GM12878 (cell line): ENCODE measurements around the gene SGSM2. TPM values are rescaled to one million over a fixed set of nuclear protein-coding genes. Genes with fewer than 3 reads are reported as not detected.

Experiments used
- ATAC-seq: fragments of 200-7000 bp; cut with Tn5 transposase; 3 replicates; pipeline ENCODE4 v1.9.1; 2020; ENCODE audit warnings: mild to moderate bottlenecking, moderate library complexity
- BruUV-seq: library from RNA; stranded (reverse); fragments of 400-500 nt; replicated peaks from 2 replicates; lab custom pipeline; 2021; lab: Mats Ljungman, UMichigan
- CTCF ChIA-PET: fragments of 300-600 bp; sonication (Branson Sonifier 250); formaldehyde crosslinking; extraction: SDS; loops from one replicate; lab custom pipeline; 2021; ENCODE audit warnings: inconsistent platforms; lab: Yijun Ruan, JAX
- POLR2A ChIA-PET: fragments of 350-600 bp; formaldehyde crosslinking; extraction: SDS; loops from one replicate; lab custom pipeline; 2021; ENCODE audit warnings: inconsistent platforms; lab: Charles Lee
- RAD21 ChIA-PET: fragments of 300-600 bp; sonication (Branson Sonifier 250); formaldehyde crosslinking; loops from one replicate; lab custom pipeline; 2023; ENCODE audit warnings: antibody characterized with exemption; ENCODE audit not compliant: unreplicated experiment; lab: Charles Lee
- SMC1A ChIA-PET: fragments of 300-600 bp; sonication (Branson Sonifier 250); formaldehyde crosslinking; loops from one replicate; lab custom pipeline; 2023; ENCODE audit not compliant: unreplicated experiment, uncharacterized antibody; lab: Charles Lee
- DNase-seq: peaks from one replicate; pipeline ENCODE4 v3.0.0-alpha.2; 2011; ENCODE audit warnings: low read depth, low spot score
- FAIRE-seq: peaks from 3 replicates; lab custom pipeline; 2011; peaks lifted over from hg19 to GRCh38; lab: Jason Lieb, UNC
- H2AFZ ChIP-seq: 2 replicates; pipeline ENCODE4 v1.6.0; 2011; ENCODE audit warnings: low read depth, low read length, control low read depth; ENCODE audit not compliant: control insufficient read depth
- H3K27ac ChIP-seq: 2 replicates; pipeline ENCODE4 v1.5.1; 2011; ENCODE audit warnings: control low read depth; ENCODE audit not compliant: control insufficient read depth, insufficient read depth
- H3K27me3 ChIP-seq, 2 experiments: replicated peaks in 1 of 2; 2 replicates each; pipeline versions ENCODE4 v1.6.0 to v1.6.1; 2011; ENCODE audit warnings: low read length in 1 of 2; ENCODE audit not compliant: control insufficient read depth in 2 of 2, insufficient read depth in 2 of 2
- H3K36me3 ChIP-seq, 2 experiments: 2 replicates each; pipeline ENCODE4 v1.5.1; 2011; ENCODE audit warnings: low read length in 1 of 2; ENCODE audit not compliant: control insufficient read depth in 2 of 2, insufficient read depth in 2 of 2
- H3K4me1 ChIP-seq: 2 replicates; pipeline ENCODE4 v1.6.1; 2011; ENCODE audit warnings: mild to moderate bottlenecking, low read length, moderate library complexity, mixed read lengths; ENCODE audit not compliant: control insufficient read depth, insufficient read depth
- H3K4me2 ChIP-seq: 2 replicates; pipeline ENCODE4 v1.6.0; 2011; ENCODE audit warnings: control low read depth; ENCODE audit not compliant: control insufficient read depth, insufficient read depth
- H3K4me3 ChIP-seq: fragments of 200-600 bp; sonication (generic); 2 replicates; pipeline ENCODE4 v1.5.1; 2016
- H3K79me2 ChIP-seq: 2 replicates; pipeline ENCODE4 v1.6.0; 2011; ENCODE audit warnings: low read length; ENCODE audit not compliant: control insufficient read depth, insufficient read depth
- H3K9ac ChIP-seq: 2 replicates; pipeline ENCODE4 v1.8.0; 2011; ENCODE audit warnings: low read length, control low read depth, mixed read lengths; ENCODE audit not compliant: control insufficient read depth, insufficient read depth
- H3K9me3 ChIP-seq: replicated peaks from 3 replicates; pipeline ENCODE4 v1.5.1; 2011; ENCODE audit warnings: mild to moderate bottlenecking, low read length; ENCODE audit not compliant: control insufficient read depth, insufficient read depth
- H4K20me1 ChIP-seq: 2 replicates; pipeline ENCODE4 v1.6.0; 2011; ENCODE audit not compliant: control insufficient read depth, insufficient read depth
- BCL3 ChIP-seq: IDR thresholded peaks from 2 replicates; pipeline ENCODE4 v1.6.1; 2011; ENCODE audit warnings: borderline replicate concordance, low read depth, mild to moderate bottlenecking, moderate library complexity, low read length; ENCODE audit not compliant: insufficient read depth, poor library complexity, severe bottlenecking
- ETV6 ChIP-seq, 2 experiments: fragments of 450-650 bp in 1 of 2; IDR thresholded peaks in 1 of 2; conservative IDR thresholded peaks in 1 of 2; 2 replicates each; pipeline ENCODE4 v1.6.1; 2014; ENCODE audit warnings: antibody characterized with exemption in 1 of 2, borderline replicate concordance in 1 of 2, low read depth in 1 of 2, mild to moderate bottlenecking in 1 of 2, moderate library complexity in 1 of 2
- GABPA ChIP-seq: IDR thresholded peaks from 2 replicates; pipeline ENCODE4 v1.6.1; 2014; ENCODE audit warnings: antibody characterized with exemption, low read depth, mild to moderate bottlenecking, inconsistent platforms
- MLLT1 ChIP-seq: fragments of 450-650 bp; IDR thresholded peaks from 2 replicates; pipeline ENCODE4 v1.6.1; 2016; ENCODE audit warnings: mild to moderate bottlenecking
- NFIC ChIP-seq: IDR thresholded peaks from 2 replicates; pipeline ENCODE4 v1.6.1; 2012; ENCODE audit warnings: low read depth, mild to moderate bottlenecking, inconsistent platforms, low read length, moderate library complexity
- POLR2AphosphoS5 ChIP-seq: IDR thresholded peaks from 2 replicates; pipeline ENCODE4 v1.6.1; 2011; ENCODE audit warnings: mild to moderate bottlenecking, low read length, inconsistent platforms
- SMAD5 ChIP-seq: IDR thresholded peaks from 2 replicates; pipeline ENCODE4 v1.6.1; 2016; ENCODE audit warnings: antibody characterized with exemption, low read depth
- SREBF1 ChIP-seq: IDR thresholded peaks from 2 replicates; pipeline ENCODE4 v1.6.1; 2012; ENCODE audit warnings: mild to moderate bottlenecking, low read length
- TARDBP ChIP-seq: IDR thresholded peaks from 2 replicates; pipeline ENCODE4 v1.6.1; 2016; ENCODE audit warnings: borderline replicate concordance
- WGBS: methylation state at CpG from one replicate; pipeline ENCODE4 v1.1.6; 2016; ENCODE audit warnings: low lambda C conversion rate; ENCODE audit not compliant: insufficient replicate concordance, insufficient coverage; ENCODE audit errors: missing lambda C conversion rate; 5-methylcytosine and 5-hydroxymethylcytosine counted together
- in situ Hi-C: fragments of 300-500 bp; cut with MboI; formaldehyde crosslinking; loops from 9 replicates; pipeline ENCODE4 v1.14.3; 2018; ENCODE audit warnings: mixed read lengths
- intact Hi-C: fragments of 100-400 bp; cut with micrococcal nuclease; formaldehyde crosslinking; loops from one replicate; pipeline ENCODE4 v1.14.2; 2022; ENCODE audit not compliant: unreplicated experiment
- polyA plus RNA-seq, 11 experiments: library from polyadenylated mRNA; depleted of rRNA in 4 of 11; unstranded in 6 of 11; stranded (reverse) in 5 of 11; fragments of >200 nt; fragmentation: Nextera tagmentation in 4 of 11; fragmentation: Illumina TruSeq in 1 of 11; extraction: Ambion mirVana in 4 of 11; extraction: Trizol in 1 of 11; gene quantifications; 1 replicate in 1 of 11; 2 replicates in 10 of 11; pipeline versions ENCODE4 v1.2.1 to v1.2.3, GENCODE V29; 2011 to 2016; ENCODE audit warnings: inconsistent platforms in 2 of 11, missing spikeins in 2 of 11, low read depth in 1 of 11
- total RNA-seq, 4 experiments: library from RNA; depleted of rRNA in 3 of 4; stranded (reverse); fragments of >200 nt in 3 of 4; fragmentation: Illumina TruSeq in 1 of 4; extraction: Trizol in 1 of 4; gene quantifications; 2 replicates each; pipeline versions ENCODE4 v1.2.1 to v1.2.3, GENCODE V29; 2013 to 2021
- TF ChIP-seq, protein P1 (sequence below): IDR thresholded peaks from 2 replicates; pipeline ENCODE4 v1.6.1; 2011; ENCODE audit warnings: low read depth, mild to moderate bottlenecking, low read length, moderate library complexity, borderline replicate concordance; ENCODE audit errors: extremely low read depth

The SGSM2 gene
- total and polyA plus RNA-seq, 10 of the 15 experiments (the other 5 are each of a cell fraction or from before 2014, with no cell fraction given): 0.50 to 50.9 (median 18.5) TPM

- ATAC-seq: no peak
- ChIA-PET CTCF (no interaction called here), SMC1A (interaction anchor here (1.3 kb wide), 1 partner anchor 16 kb away, joined by 3 read pairs; no protein-coding TSS in a partner anchor), POLR2A (no interaction called here), RAD21 (no interaction called here)
- H3K4me1 ChIP-seq: no peaks in the 10 kb centered on the region
- DNase-seq: no peak
- TF ChIP-seq TARDBP (no peak), POLR2AphosphoS5 (no peak), SMAD5 (no peak), ETV6 (conservative IDR thresholded peaks at IDR 0.05 in 1 of 2, IDR thresholded peaks at IDR 0.05 in 1 of 2; ENCODE audit: borderline replicate concordance in 1 of 2, low read depth in 1 of 2) (no peak), BCL3 (no peak), SREBF1 (no peak), MLLT1 (no peak), GABPA (no peak), NFIC (no peak)
- TF ChIP-seq, protein P1, sequence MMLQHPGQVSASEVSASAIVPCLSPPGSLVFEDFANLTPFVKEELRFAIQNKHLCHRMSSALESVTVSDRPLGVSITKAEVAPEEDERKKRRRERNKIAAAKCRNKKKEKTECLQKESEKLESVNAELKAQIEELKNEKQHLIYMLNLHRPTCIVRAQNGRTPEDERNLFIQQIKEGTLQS: no peak
- no peaks in the 10 kb centered on the region for H3K27me3 ChIP-seq
- no peaks in the 10 kb centered on the region for H3K9me3 ChIP-seq
- H4K20me1 ChIP-seq: no peaks in the 10 kb centered on the region
- no peak overlapping the region for H3K4me3 ChIP-seq
- H2AFZ ChIP-seq: no peak overlapping the region
- FAIRE-seq: no peak
- 97% methylated on average over 2 of the region's 2 CpGs for WGBS
- BruUV-seq: no TSS peak
- intact Hi-C loops: no loop called here
- no peak overlapping the region for H3K9ac ChIP-seq
- in situ Hi-C loops: no loop called here
- H3K79me2 ChIP-seq: no peaks in the 10 kb centered on the region
- H3K36me3 ChIP-seq: peaks cover 2 to 27% of the 10 kb centered on the region in 2 experiments
- H3K4me2 ChIP-seq: no peak overlapping the region
- no peak overlapping the region for H3K27ac ChIP-seq
Measured at GRCh38 chr17:2323629-2324314, 13.5 kb upstream of the SGSM2 start.
